ENCODE results near the gene VPS13C. TPM values are rescaled to one million over a fixed set of nuclear protein-coding genes. Genes with fewer than 3 reads are reported as not detected.

VPS13C gene
- total RNA-seq, 1 experiment from 2014 or later, result 47.3 TPM

GRCh38 chr15:62053439-62054085 lies 6.7 kb downstream of the VPS13C start:
- Histone ChIP-seq H3K4me1 (ENCODE audit: control insufficient read depth, insufficient read depth, low read length) (peaks cover 8% of the 10 kb centered on the region), H3K9me3 (ENCODE audit: control insufficient read depth, insufficient read depth, low read depth, low read length) (no peaks in the 10 kb centered on the region), H3K27me3 (ENCODE audit: control insufficient read depth, insufficient read depth, low read length) (no peaks in the 10 kb centered on the region), H3K27ac (ENCODE audit: low read length) (no peak overlapping the region), H3K36me3 (ENCODE audit: control insufficient read depth, insufficient read depth, low read length) (peaks cover 4% of the 10 kb centered on the region; the same call in 1 of the 2 replicates), H3K4me3 (ENCODE audit: low read depth in 2 of 2, low read length in 2 of 2) (no peak overlapping the region)
- in situ Hi-C loops (cut with HindIII; ENCODE audit: low pct_unique_long_range_greater_than_20kb, low sequenced_read_pairs) (no loop called here), intact Hi-C loops (cut with micrococcal nuclease; ENCODE audit: unreplicated experiment) (no loop called here)
- ATAC-seq (no peak), DNase-seq (ENCODE audit: low read depth, low spot score) (no peak)
- POLR2A ChIA-PET, result no interaction called here
- TF ChIP-seq SIN3A (IDR thresholded peaks at IDR 0.05; ENCODE audit: borderline replicate concordance, insufficient read depth, low read depth, low read length), result no peak
- no peak for TF ChIP-seq POLR2AphosphoS5 (IDR thresholded peaks at IDR 0.05; ENCODE audit: low read depth, low read length)
- no peak for TF ChIP-seq REST (IDR thresholded peaks at IDR 0.05; ENCODE audit: insufficient read depth in 1 of 2, low read depth in 2 of 2, low read length in 1 of 2)
- TF ChIP-seq, protein P1, sequence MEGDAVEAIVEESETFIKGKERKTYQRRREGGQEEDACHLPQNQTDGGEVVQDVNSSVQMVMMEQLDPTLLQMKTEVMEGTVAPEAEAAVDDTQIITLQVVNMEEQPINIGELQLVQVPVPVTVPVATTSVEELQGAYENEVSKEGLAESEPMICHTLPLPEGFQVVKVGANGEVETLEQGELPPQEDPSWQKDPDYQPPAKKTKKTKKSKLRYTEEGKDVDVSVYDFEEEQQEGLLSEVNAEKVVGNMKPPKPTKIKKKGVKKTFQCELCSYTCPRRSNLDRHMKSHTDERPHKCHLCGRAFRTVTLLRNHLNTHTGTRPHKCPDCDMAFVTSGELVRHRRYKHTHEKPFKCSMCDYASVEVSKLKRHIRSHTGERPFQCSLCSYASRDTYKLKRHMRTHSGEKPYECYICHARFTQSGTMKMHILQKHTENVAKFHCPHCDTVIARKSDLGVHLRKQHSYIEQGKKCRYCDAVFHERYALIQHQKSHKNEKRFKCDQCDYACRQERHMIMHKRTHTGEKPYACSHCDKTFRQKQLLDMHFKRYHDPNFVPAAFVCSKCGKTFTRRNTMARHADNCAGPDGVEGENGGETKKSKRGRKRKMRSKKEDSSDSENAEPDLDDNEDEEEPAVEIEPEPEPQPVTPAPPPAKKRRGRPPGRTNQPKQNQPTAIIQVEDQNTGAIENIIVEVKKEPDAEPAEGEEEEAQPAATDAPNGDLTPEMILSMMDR (IDR thresholded peaks at IDR 0.05), result no peak
- TF ChIP-seq TCF7L2 (IDR thresholded peaks at IDR 0.05; ENCODE audit: low read depth, low read length), result no peak
- BruUV-seq (replicated peaks), result no TSS peak
- CTCF ChIA-PET, result no interaction called here

DNA sequence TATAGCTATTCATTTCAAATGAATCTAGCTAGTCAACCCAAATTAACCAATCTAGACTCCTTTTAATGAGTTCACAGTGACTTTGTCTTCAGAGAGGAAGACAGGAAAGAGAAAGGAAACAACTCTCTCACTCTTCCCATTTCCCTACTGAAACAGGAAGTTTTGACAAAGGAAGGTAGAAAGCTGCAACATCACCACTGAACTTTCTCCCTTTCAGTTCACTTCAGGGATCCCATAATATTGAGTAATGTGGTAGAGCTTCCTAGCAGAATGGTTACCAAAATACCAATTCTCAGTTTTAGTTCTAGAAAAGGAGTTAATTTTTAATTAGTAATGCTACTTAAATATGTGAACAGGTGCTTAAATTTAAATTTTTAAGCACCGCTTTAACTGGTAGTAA lies 7.5 kb downstream of the VPS13C start:
- CTCF ChIA-PET, result interaction anchor here (0.6 kb wide), 2 partner anchors 11 to 108 kb away, joined by 4 to 6 read pairs; no protein-coding TSS in a partner anchor
- in situ Hi-C loops (cut with HindIII; ENCODE audit: low pct_unique_long_range_greater_than_20kb, low sequenced_read_pairs) (no loop called here), intact Hi-C loops (cut with micrococcal nuclease; ENCODE audit: unreplicated experiment) (no loop called here)
- POLR2A ChIA-PET, result interaction anchor here (0.6 to 0.7 kb wide), 2 partner anchors 132 to 1505 kb away, joined by 4 to 10 read pairs; no protein-coding TSS in a partner anchor
- H3K36me3 ChIP-seq (ENCODE audit: control insufficient read depth, insufficient read depth, low read length), result peaks cover 4% of the 10 kb centered on the region; the same call in 1 of the 2 replicates
- H3K27me3 ChIP-seq (ENCODE audit: control insufficient read depth, insufficient read depth, low read length), result no peaks in the 10 kb centered on the region
- no peaks in the 10 kb centered on the region for H3K9me3 ChIP-seq (ENCODE audit: control insufficient read depth, insufficient read depth, low read depth, low read length)
- BruUV-seq (replicated peaks), result no TSS peak
- no peak for DNase-seq (ENCODE audit: low read depth, low spot score)
- H3K4me3 ChIP-seq (ENCODE audit: low read depth in 2 of 2, low read length in 2 of 2), result no peak overlapping the region
- TF ChIP-seq REST (IDR thresholded peaks at IDR 0.05; ENCODE audit: insufficient read depth in 1 of 2, low read depth in 2 of 2, low read length in 1 of 2) (no peak), SIN3A (IDR thresholded peaks at IDR 0.05; ENCODE audit: borderline replicate concordance, insufficient read depth, low read depth, low read length) (no peak)
- H3K4me1 ChIP-seq (ENCODE audit: control insufficient read depth, insufficient read depth, low read length), result peaks cover 5% of the 10 kb centered on the region
- no peak for ATAC-seq
- no peak overlapping the region for H3K27ac ChIP-seq (ENCODE audit: low read length)
